GM21825 (cell line): ENCODE results near the gene HOXC5.

ENCODE experiments used
- ATAC-seq: cut with Tn5 transposase; IDR thresholded peaks from one replicate; pipeline ENCODE4 v1.9.1; 2021; ENCODE audit warnings: mild to moderate bottlenecking, moderate library complexity; ENCODE audit not compliant: unreplicated experiment

HOXC5 gene

DNA sequence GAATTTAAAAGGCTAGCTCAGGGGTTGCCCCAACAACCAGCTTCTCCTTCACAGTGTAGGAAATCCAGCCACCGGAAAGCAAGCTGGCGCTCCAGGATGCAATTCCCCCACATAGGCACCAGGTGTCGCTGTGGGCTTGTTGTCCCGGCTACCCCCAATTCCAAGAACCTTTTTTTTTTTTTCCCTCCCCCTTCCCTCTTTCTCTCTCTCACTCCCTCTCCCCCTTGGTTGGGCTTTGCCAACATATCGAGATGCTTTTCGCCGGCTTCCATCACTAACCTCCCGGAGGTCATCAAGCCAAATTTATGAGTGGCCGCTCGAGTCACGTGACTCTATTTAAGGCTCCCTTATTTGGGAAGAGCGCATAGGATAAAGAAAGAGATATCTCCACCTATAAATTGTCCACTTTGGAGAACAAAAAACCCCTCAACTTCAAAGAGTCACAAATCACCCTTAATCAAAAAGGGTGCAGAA is at the start of gene HOXC5:
Gene HOXC5 (plus strand): TSS at position 424 of the 474 bp plus-strand sequence. CDS start 73 bp downstream, outside the sequence.
- no peak for ATAC-seq

DNA sequence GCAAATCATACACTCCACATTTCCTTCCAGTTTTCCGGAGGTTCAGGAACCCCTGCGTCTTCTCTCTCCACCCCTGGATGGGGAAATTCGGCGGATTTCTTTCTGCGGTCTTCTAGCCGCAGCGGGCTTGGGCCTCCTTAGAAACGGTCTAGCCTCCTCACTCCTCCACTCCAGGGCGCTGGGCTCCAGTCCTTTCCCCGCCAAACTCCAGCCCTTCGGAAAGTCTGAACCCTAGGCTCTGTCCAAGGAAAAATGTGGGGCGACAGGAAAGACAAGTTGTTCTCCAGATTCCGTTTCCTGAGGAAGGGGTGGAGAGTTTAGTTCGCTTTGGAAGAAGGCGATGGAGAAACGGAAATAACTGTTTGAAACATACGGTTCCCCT is 49.3 kb upstream of the HOXC5 start:
- no peak for ATAC-seq

DNA sequence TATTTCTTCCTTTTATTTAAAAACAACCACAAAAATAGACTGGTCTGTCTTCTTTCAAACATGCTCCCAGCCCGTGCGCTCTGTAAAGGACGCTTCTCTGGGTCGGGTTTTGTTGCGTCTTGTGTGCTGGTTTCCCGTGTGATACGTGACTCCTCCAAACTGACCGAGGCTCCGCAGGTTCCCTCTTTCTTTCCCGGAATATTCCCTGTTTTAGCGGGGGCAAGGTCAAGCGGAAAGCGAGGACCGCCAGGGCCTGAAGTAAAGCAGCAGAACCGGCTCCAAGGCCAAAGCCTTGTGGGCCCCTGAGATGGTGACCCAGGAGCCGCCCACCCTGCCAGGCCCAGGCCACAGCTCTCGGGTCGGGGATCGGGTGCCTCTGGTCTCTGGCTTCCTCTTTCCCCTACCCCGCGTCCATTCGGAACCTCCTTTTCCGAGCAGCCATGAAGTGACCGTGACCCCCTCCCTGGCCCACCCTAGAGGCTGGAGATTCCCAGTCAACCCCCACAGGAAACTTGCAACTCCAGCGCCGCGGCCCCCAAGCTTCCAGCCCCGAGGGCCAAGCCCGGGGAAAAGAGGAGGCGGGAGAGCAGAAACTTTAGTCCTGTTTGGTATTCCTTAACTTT is 48.8 kb upstream of the HOXC5 start:
- no peak for ATAC-seq

DNA sequence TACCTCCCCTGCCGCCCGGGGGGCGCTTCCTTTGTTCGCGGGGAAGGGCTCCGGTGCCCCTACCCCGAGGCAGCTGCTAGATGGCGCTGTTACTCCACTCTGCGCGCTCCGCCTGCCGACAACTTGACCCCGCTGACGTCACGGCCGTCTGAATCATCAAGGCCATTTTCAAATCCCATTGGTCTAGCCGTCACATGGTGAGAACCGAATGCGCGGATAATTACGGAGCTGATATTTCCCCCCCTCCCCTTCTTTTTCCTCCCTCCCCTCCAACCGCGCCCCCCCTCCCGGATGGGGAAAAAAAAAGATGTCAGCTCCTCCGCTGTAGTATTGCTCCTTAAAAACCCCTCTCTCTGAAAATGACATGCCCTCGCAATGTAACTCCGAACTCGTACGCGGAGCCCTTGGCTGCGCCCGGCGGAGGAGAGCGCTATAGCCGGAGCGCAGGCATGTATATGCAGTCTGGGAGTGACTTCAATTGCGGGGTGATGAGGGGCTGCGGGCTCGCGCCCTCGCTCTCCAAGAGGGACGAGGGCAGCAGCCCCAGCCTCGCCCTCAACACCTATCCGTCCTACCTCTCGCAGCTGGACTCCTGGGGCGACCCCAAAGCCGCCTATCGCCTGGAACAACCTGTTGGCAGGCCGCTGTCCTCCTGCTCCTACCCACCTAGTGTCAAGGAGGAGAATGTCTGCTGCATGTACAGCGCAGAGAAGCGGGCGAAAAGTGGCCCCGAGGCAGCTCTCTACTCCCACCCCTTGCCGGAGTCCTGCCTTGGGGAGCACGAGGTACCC is 47.8 kb upstream of the HOXC5 start, which contains the start of gene HOXC10:
Gene HOXC10 (plus strand): TSS at position 246 of the 791 bp plus-strand sequence. CDS start 114 bp downstream, at position 360.
- ATAC-seq, result no peak

DNA sequence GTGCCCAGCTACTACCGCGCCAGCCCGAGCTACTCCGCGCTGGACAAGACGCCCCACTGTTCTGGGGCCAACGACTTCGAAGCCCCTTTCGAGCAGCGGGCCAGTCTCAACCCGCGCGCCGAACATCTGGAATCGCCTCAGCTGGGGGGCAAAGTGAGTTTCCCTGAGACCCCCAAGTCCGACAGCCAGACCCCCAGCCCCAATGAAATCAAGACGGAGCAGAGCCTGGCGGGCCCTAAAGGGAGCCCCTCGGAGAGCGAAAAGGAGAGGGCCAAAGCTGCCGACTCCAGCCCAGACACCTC is 47.2 kb upstream of the HOXC5 start:
- ATAC-seq, result no peak

DNA sequence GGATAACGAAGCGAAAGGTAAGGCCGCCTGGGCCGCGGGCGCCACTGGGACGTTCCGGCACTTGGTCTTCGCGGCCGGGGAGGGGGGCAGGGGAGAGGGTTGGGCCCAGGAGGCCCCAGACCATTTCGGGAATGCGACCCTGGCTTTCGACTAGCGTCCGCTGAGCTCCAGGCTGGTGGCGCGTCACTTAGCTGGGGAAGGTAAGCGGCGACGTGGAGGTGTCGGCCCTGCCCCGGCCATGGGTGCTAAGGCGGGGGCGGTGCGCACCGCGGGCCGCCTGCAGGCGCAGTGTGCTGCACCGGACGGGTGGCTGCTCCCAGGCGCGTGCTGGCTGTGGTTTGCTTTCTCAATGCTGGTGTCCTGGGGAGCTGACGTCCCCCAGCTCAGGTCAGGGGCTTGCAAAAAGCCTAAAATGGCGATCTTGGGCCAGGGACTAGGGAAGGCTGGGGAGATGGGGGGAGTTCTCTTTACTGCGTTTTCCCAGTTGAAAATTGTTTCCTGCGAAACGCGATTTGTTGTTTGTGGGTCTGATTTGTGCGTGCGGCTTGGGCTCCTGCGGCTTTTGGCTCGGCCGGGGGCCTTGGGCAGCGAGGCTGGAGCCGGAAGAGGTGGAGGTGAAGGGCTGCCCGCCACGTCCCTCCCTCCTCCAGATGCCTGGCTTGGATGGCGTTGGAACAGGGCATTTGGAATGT is 46.7 kb upstream of the HOXC5 start:
- no peak for ATAC-seq

DNA sequence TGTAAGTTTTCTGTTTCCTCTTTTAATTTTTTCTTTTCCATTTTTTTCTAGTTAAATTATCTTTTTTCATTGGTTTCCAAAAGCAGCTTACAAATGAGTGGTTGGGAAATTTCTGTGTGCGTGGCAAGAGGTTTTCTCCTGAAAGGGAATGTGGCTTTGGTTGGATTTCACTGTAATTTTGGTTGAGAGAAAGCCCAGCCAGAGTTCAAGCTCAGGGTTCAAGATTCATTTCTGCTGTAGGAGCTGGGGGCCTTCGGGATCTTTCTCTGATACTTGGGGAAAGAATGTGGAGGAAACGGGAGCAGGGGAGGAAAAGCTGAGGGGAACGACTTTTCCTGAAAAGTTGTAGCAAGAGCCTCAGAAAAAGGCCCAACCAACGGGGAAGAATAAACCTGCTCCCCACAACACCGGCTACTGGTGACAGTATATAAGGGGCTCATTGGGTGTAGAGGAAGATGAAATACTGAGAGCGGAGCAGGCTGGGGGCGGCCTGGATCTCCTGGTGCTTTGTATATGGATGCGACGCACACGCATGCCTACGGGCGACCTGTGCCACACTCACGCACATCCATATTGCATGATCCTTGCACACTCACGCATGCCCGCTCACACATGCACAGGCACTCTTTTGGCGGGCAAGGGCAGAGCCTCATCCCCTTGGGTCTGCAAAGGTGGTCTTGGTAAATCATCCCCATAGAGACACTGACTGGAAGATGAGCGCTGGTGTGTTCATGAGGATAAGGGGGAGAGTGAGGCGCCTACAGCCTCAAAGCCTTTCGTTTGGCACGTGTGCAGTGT is 46.0 kb upstream of the HOXC5 start:
- no peak for ATAC-seq

DNA sequence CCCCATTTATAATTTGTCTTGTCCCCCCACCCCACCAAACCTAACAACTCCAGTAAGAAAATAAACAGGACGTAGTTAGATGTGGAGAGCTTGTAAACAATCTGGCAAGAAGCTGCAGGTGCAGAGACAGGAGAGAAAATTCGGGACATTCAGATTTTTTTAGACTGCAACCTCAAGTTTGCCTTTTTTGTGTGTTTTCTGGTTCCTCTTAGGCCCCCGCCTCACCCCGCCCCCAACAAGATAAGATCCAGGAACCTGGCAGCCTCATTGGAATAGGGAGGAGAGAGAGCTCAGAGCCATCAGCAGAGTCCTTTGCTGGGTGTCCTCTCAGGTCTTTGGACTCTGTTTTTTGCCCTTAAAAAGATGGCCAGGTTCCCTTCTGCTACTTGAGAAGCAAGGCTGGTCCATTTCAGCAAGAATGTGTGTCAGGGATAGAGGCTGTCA is 45.0 kb upstream of the HOXC5 start:
- no peak for ATAC-seq

DNA sequence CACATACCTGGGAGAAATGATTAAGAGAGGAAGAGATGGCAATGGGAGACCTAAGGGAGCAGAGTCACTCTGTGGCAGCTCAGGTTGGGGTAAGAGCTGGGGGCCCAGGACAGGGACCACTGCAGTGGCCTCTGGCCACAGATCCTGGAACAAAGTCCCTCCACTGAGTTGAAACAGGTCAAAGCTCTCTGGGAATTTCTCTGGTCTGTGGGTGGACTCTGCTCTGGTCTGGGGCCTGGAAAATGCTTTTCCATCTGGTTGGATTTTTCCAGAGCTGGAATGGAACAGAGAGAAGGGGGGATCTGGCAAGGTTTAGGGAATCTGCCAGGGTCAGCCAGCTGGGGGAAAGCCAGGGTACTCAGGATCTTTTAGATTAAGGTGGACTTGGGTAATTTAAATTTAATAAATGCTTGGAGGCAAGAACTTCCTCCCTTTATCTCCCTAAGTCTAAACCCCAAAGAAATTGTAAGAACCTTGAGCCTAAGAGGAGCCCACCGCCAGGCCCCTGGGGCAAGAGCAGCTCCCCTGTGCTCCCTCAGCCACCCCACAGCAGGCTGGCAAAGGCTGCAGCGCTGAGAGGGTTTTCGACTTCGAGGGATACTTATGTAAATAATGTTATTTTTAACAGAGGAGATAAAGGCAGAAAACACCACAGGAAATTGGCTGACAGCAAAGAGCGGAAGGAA is 44.2 kb upstream of the HOXC5 start:
- no peak for ATAC-seq

DNA sequence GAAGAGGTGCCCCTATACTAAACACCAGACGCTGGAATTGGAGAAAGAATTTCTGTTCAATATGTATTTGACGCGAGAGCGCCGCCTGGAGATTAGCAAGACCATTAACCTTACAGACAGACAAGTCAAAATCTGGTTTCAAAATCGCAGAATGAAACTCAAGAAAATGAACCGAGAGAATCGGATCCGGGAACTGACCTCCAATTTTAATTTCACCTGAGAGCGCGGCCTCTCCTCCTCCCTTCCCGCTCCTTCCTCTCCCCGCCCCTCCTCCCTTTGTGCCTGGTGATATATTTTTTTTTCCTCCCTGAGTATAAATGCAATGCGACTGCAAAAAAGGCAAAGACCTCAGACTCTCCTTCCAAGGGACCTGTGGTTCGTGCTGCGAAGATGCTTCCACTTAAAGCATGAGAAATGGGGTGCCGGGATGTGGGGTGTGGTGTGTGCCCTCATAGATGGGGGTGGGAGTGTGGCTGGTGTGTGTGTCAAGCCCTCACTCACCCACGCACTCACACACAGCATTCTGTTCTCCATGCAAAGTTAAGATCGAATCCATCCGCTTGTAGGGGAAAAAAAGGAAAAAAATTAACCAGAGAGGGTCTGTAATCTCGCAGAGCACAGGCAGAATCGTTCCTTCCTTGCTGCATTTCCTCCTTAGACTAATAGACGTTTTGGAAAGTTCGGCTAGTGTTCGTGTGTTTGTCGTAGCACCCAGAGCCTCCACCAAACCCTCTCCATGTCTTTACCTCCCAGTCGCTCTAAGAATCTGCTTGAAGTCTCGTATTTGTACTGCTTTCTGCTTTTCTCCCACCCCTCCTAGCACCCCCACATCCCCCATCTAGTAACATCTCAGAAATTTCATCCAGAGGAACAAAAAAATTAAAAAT is 43.4 kb upstream of the HOXC5 start:
- ATAC-seq, result no peak

DNA sequence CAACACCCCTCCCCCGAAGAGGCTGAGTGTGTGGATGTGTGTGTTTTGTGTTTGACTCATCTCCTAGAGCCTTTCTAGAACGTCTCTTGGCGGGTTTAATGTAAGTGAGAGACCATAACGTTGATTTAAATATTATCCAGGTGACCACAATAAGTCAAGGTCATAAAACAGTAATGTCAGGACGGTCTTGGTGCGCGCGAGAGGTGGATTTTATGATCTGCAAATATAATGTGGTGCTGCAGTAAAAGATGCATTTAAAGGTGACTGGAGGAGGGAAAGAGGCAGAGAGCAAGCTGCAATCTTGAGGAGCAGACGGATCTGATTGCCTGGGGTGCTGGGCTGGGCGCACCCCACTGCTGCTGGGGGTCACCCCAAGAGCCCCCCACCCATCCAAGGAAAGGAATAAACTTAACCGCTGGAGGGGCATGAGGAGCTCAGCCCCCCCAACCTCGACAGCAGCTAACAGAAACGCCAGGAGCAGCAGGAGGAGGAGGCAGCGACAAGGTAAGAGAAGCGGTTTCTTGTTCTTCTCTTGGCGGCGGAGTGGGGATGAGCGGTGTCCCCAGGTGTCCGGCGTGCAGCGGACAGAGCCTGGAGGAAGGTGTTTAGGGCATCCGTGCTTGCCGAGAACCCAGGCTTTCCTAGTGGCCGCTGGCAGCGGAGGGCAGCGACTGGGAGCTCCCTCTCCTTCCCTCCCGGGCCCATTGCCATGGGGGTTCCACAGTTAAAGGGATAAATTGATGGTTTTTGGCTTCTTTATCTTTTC is 42.4 kb upstream of the HOXC5 start:
- ATAC-seq, result no peak

DNA sequence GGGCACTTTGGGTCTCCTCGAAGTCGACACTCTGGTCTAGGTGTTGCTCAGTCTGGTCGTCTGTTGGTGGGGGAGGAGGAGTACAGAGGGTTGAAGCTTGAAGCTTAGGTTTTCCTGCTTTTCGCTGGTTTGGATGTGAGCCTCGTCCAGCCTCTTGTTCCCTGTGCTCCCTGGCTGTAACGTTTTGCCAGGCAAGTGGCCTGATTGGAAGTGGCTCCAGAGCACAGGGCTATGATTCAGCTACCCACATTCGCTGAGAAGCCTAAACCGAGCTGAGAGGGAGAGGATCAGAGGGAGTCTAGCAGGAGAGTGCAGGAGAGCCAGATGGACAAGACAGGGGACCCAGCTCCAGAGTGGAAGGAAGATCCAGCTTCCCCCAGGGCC is 41.8 kb upstream of the HOXC5 start:
- ATAC-seq, result no peak

DNA sequence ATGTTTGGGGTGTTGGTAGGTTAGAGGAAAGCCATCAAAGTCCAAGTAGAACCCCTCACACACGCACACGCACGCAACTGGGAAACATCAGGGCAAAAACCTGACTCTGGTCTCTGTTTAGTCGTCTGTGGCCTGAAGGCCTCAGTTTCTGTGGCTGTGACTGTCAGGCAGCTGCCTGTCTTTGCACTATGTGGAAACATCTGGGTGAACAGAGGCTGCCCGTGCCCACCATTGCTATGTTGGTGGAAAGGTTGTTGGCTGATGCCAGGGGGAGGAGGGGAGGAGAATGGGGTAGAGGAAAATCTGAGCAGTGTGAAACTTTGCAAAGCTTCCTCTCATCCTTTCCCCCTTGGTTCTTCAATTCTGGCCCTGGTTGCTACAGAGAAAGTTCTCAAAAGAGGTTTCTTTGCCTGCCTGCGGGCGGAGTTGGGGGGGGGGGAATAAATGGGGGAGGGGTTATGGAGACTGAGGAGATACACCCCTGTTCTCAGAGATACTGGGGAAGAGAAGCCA is 40.4 kb upstream of the HOXC5 start:
- ATAC-seq, result no peak

DNA sequence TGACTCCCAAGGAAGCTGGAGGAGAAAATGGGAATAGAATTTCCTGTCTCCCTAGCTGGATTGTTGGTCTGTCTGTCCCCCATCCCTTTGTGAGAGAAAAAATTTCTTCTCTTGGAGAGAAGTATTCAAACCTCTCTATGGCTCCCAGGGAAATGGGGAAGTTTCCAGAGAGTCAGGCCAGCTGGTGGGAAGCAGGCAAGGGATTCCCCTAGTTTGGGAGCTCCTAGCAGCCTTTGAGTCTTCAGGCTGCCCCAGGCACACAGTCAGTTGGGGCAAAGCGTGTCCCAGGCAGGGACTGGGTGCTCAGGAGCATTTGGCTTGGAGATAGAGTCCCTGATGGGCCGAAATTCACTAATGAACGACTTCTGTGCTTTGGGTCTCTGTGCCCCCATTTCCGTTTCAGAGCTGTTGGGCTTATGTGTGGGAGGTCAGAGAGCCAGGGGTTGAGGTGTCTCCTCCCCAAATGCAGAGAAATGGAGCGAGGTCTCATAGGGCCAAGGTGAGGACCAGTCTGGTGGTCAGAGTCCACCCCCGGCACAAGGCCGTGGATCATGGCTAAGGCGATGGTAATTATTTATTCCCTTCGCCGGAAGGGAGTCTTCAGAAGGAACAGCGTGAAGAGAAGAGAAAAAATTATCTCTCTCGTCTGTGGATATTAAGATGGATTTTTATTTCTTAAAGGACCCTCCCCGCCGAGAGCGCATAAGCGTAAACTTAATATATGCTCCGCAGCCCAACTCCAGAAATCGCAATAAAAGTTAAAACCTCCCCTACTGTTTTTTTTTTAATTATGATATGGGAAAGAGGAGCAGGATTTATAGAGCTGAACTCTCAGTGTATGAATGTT is 39.5 kb upstream of the HOXC5 start:
- no peak for ATAC-seq

DNA sequence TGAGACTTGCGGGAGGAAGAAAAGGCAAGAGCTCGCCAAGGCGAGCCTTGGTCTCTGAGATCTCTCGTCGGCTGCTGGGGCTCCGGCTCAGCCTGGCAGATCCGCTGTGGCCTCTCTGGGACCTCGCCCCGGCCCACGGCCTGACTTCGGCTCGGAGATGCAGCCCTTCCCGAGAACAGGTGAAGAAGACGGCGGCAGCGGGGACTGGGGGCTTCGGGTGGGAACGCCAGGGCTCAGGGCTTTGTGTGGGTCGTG is 38.9 kb upstream of the HOXC5 start:
- ATAC-seq, result no peak

DNA sequence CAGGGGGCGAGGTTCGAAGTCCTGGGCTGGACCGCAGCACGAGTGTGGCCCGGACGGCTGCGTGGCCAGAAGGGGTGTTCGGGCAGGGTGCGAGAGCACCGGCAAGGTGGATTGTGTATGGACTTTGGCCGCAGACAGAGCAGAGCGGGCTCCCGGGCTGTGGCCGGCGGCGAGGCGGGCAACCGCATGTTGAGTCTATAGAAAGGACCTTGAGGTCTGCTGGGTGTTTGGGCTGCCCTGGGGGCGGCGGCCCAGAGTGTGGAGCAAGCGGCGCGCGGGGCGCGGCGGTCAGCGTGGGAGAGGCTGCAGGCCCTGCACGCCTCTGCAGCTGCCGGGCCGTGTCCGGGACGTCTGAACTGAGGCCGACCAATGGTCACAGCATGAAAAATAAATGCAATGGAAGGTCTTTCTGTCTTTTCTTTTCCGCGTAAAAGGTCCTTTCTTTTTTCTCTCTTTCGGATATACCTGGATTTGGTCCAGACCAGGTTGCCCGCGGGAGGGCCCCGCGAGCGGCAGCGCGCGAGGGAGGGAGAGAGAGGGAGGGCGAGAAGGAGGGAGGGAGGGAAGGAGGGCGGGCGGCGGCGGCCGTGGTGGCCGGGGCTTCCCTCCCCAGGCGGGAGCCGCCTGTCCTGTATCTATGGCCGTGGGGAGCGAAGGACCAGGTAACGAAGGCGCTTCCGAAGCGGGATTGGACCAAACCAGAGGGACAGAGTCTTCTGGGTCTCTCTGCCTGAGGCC is 38.4 kb upstream of the HOXC5 start:
- ATAC-seq, result no peak

DNA sequence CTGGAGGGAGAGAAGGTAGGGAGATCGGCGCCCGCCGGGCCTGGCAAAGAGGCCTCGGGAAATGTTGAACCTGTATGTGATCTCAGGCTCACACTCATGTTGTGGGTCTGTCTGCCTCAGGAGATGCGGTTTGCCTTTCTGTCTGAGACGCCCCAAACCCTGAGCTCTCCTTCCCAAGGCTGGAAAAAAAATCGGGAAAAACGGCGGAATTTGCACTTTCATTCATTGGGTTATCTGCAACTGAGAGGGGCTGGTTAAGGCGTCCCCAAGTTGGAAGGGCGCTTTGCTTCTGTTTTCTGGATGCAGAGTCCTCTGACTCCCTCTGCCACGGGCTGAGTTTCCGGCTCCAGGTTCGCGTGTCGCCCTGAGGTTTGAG is 37.9 kb upstream of the HOXC5 start:
- ATAC-seq, result no peak
